ENCODE results near the gene ABCB4.

GRCh38 chr7:87426160-87426559 is 49.3 kb downstream of the ABCB4 start:
- TF ChIP-seq GATA2 (IDR thresholded peaks at IDR 0.05; ENCODE audit: low read depth, low read length) (no peak), GATA3 (IDR thresholded peaks at IDR 0.05; ENCODE audit: low read depth, low read length) (no peak)

Measured in SH-SY5Y (cell line).